ENCODE data around the gene BARD1. TPM values are rescaled to one million over a fixed set of nuclear protein-coding genes. Genes with fewer than 3 reads are reported as not detected.
A peak's percentile ranks its signal among the peaks of the same experiment; 100 is the strongest.

BARD1 gene
- total and polyA plus RNA-seq, 2 donors (not counting 1 experiment from before 2014, with no cell fraction given): 5.1 to 43.1 TPM

DNA sequence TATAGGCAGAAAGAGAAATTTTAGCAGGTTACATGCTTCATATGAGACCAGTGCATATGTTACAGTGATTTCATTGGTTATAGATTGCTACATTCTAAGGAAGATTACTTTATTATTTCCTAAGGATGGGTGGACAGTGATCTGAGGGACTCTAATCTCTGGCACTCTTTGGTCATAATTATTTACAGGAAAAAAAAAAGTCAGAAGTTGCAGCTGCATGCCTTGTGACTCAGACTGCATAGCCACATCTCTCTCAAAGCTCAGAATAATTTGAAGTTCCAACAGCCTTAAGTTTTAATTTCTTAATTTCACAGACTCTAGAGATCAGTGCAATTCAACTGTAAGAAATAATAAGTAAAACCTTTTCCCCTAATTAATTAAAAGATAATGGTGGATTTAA lies 27.1 kb upstream of the BARD1 start:
- Histone ChIP-seq H3K4me3 (replicated peaks in 1 of 4; ENCODE audit: control extremely low read depth in 1 of 4, insufficient read depth in 1 of 4, low read depth in 3 of 4, low read length in 4 of 4) (no peak overlapping the region), H3K36me3 (ENCODE audit: control insufficient read depth, insufficient read depth, low read length) (no peaks in the 10 kb centered on the region), H2AFZ (ENCODE audit: low read length) (no peak overlapping the region), H3K79me2 (ENCODE audit: control insufficient read depth, insufficient read depth, low read length) (no peaks in the 10 kb centered on the region), H3K27me3 (ENCODE audit: control insufficient read depth, insufficient read depth, low read length) (no peaks in the 10 kb centered on the region), H3K9me3 (ENCODE audit: control insufficient read depth, insufficient read depth, low read depth, low read length) (no peaks in the 10 kb centered on the region), H4K20me1 (ENCODE audit: control insufficient read depth, extremely low read depth, insufficient read depth, low read length) (no peaks in the 10 kb centered on the region), H3K4me1 (ENCODE audit: control insufficient read depth, extremely low read depth, insufficient read depth, low read length) (no peaks in the 10 kb centered on the region), H3K27ac (ENCODE audit: insufficient read depth, low read length) (no peak overlapping the region), H3K4me2 (ENCODE audit: extremely low read depth, insufficient read depth, low read length) (no peak overlapping the region), H3K9ac (ENCODE audit: insufficient read depth, low read length) (no peak overlapping the region)
- no peak for TF ChIP-seq EZH2 (IDR thresholded peaks at IDR 0.05; ENCODE audit: low read length, missing control alignments)
- TF ChIP-seq, protein P1, sequence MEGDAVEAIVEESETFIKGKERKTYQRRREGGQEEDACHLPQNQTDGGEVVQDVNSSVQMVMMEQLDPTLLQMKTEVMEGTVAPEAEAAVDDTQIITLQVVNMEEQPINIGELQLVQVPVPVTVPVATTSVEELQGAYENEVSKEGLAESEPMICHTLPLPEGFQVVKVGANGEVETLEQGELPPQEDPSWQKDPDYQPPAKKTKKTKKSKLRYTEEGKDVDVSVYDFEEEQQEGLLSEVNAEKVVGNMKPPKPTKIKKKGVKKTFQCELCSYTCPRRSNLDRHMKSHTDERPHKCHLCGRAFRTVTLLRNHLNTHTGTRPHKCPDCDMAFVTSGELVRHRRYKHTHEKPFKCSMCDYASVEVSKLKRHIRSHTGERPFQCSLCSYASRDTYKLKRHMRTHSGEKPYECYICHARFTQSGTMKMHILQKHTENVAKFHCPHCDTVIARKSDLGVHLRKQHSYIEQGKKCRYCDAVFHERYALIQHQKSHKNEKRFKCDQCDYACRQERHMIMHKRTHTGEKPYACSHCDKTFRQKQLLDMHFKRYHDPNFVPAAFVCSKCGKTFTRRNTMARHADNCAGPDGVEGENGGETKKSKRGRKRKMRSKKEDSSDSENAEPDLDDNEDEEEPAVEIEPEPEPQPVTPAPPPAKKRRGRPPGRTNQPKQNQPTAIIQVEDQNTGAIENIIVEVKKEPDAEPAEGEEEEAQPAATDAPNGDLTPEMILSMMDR (conservative IDR thresholded peaks at IDR 0.05 in 1 of 2, IDR thresholded peaks at IDR 0.05 in 1 of 2; ENCODE audit: low read depth in 1 of 2, low read length in 2 of 2): no peak
- peak; percentile 1 to 39 for DNase-seq (ENCODE audit: low read depth in 2 of 2)

DNA sequence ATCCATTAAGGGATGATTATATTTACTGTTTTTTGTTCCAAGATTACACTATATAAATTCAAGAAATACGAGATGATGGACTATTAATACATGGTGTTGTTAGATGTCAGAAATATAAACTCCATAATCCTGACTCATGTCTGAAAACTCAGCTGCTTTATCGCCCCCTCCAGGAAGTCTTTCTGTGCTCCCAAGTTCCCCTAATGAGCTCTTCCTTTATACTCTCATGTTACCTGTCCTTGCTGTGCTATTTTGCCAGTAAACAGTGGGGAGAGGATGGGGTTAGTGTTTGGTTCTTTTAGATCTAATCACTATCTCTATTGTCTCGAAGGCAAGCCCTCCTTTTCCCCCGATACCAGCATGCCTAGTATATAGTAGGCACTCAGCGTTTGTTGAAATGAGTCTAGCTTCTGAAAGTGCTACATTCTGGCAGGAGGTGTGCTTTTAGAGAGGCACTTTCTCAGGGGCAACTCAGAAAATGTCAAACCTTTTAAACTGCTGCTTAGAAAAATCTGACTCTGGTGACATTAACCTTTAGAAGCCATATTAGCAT lies 21.4 kb upstream of the BARD1 start:
- no peak overlapping the region for H3K27ac ChIP-seq (ENCODE audit: insufficient read depth, low read length)
- no peak overlapping the region for H3K4me3 ChIP-seq (replicated peaks in 1 of 4; ENCODE audit: control extremely low read depth in 1 of 4, insufficient read depth in 1 of 4, low read depth in 3 of 4, low read length in 4 of 4)
- no peaks in the 10 kb centered on the region for H3K79me2 ChIP-seq (ENCODE audit: control insufficient read depth, insufficient read depth, low read length)
- no peak overlapping the region for H2AFZ ChIP-seq (ENCODE audit: low read length)
- H3K9ac ChIP-seq (ENCODE audit: insufficient read depth, low read length): no peak overlapping the region
- no peaks in the 10 kb centered on the region for H4K20me1 ChIP-seq (ENCODE audit: control insufficient read depth, extremely low read depth, insufficient read depth, low read length)
- H3K36me3 ChIP-seq (ENCODE audit: control insufficient read depth, insufficient read depth, low read length): no peaks in the 10 kb centered on the region
- no peak overlapping the region for H3K4me2 ChIP-seq (ENCODE audit: extremely low read depth, insufficient read depth, low read length)
- DNase-seq (ENCODE audit: low read depth in 2 of 2): peak; percentile 14 to 50
- TF ChIP-seq, protein P1 (conservative IDR thresholded peaks at IDR 0.05 in 1 of 2, IDR thresholded peaks at IDR 0.05 in 1 of 2; ENCODE audit: low read depth in 1 of 2, low read length in 2 of 2): peak; percentile 47 to 60
- no peak for TF ChIP-seq EZH2 (IDR thresholded peaks at IDR 0.05; ENCODE audit: low read length, missing control alignments)
- H3K4me1 ChIP-seq (ENCODE audit: control insufficient read depth, extremely low read depth, insufficient read depth, low read length): no peaks in the 10 kb centered on the region
- no peaks in the 10 kb centered on the region for H3K9me3 ChIP-seq (ENCODE audit: control insufficient read depth, insufficient read depth, low read depth, low read length)
- H3K27me3 ChIP-seq (ENCODE audit: control insufficient read depth, insufficient read depth, low read length): no peaks in the 10 kb centered on the region

DNA sequence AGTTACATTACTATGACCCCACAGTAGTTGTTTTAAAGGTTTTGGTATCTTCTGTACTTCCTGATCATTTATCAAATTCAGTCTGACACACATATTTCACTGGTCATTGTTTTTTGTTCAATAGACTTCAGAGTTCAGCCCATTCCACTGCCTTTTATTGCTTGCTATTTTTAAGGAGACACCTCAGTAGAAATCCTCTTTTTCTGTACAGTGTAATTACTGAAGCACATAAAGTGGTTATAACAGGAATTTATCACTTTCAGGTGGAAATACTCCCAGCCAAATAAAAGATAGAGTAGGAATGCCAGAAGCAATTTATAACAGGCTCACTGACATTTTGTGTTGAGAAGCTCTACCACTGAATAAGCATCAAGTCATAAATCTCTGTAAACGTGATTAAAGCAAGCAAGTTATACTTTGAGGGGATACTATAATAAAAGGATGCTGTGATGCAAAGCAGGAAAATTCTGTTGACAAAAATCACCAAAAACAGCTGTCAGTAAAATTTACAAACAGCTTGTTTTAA lies 6.6 kb upstream of the BARD1 start:
- H3K27ac ChIP-seq (ENCODE audit: insufficient read depth, low read length): no peak overlapping the region
- no peak overlapping the region for H3K4me3 ChIP-seq (replicated peaks in 1 of 4; ENCODE audit: control extremely low read depth in 1 of 4, insufficient read depth in 1 of 4, low read depth in 3 of 4, low read length in 4 of 4)
- no peaks in the 10 kb centered on the region for H3K4me1 ChIP-seq (ENCODE audit: control insufficient read depth, extremely low read depth, insufficient read depth, low read length)
- no peak overlapping the region for H2AFZ ChIP-seq (ENCODE audit: low read length)
- no peaks in the 10 kb centered on the region for H3K79me2 ChIP-seq (ENCODE audit: control insufficient read depth, insufficient read depth, low read length)
- H3K36me3 ChIP-seq (ENCODE audit: control insufficient read depth, insufficient read depth, low read length): no peaks in the 10 kb centered on the region
- H3K9ac ChIP-seq (ENCODE audit: insufficient read depth, low read length): no peak overlapping the region
- no peaks in the 10 kb centered on the region for H4K20me1 ChIP-seq (ENCODE audit: control insufficient read depth, extremely low read depth, insufficient read depth, low read length)
- no peak for TF ChIP-seq EZH2 (IDR thresholded peaks at IDR 0.05; ENCODE audit: low read length, missing control alignments)
- TF ChIP-seq, protein P1 (conservative IDR thresholded peaks at IDR 0.05 in 1 of 2, IDR thresholded peaks at IDR 0.05 in 1 of 2; ENCODE audit: low read depth in 1 of 2, low read length in 2 of 2): no peak
- no peak overlapping the region for H3K4me2 ChIP-seq (ENCODE audit: extremely low read depth, insufficient read depth, low read length)
- peak in 1 of 2 donors; percentile 20 for DNase-seq (ENCODE audit: low read depth in 2 of 2)
- H3K9me3 ChIP-seq (ENCODE audit: control insufficient read depth, insufficient read depth, low read depth, low read length): no peaks in the 10 kb centered on the region
- H3K27me3 ChIP-seq (ENCODE audit: control insufficient read depth, insufficient read depth, low read length): no peaks in the 10 kb centered on the region

Measured in fibroblast of lung (primary cell).